Activated CD8-positive, alpha-beta memory T cell treated with anti-CD3 and anti-CD28 coated beads for 24 hours (primary cell): ENCODE data around the gene HSPA6.
"Not testable (repeated sequence)": the region's sequence is repeated elsewhere in the genome, so short reads cannot be mapped to it uniquely, and the experiment has no call there.

Experiments
- DNase-seq: peaks from one replicate; pipeline ENCODE4 v3.0.0-alpha.2; 2020

HSPA6 gene

DNA sequence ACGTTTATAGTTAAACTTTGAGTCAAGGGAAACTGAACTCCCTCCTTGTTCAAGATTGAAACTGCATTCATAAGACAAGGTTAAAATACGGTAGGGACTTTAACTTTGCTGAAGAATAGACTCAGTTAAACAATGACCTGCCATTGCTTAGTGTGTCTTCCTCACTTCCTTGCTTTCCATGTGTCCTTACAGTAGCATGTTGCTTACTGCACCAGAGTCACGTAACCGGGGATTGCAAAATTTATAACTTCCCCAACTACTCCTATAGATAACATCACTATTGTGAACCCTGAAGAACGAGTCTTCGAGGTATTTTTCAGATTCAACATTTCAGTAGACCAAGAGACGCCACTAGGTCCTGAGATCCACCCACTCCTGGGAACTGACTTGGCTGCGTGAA lies 47.4 kb downstream of the HSPA6 start:
- DNase-seq = not testable (repeated sequence)
